Skeletal muscle cell (primary cell): ENCODE data around the gene VSIG10.
A peak's percentile ranks its signal among the peaks of the same experiment; 100 is the strongest.
"Not testable (repeated sequence)": the region's sequence is repeated elsewhere in the genome, so short reads cannot be mapped to it uniquely, and the experiment has no call there.

Experiments used
- DNase-seq: peaks from one replicate; pipeline ENCODE4 v3.0.0-alpha.2; 2010; ENCODE audit warnings: low read depth
- H3K4me3 ChIP-seq: 2 replicates; pipeline ENCODE4 v1.5.1; 2011; ENCODE audit warnings: low read depth, mild to moderate bottlenecking, control low read depth, low read length, moderate library complexity

Gene VSIG10

DNA sequence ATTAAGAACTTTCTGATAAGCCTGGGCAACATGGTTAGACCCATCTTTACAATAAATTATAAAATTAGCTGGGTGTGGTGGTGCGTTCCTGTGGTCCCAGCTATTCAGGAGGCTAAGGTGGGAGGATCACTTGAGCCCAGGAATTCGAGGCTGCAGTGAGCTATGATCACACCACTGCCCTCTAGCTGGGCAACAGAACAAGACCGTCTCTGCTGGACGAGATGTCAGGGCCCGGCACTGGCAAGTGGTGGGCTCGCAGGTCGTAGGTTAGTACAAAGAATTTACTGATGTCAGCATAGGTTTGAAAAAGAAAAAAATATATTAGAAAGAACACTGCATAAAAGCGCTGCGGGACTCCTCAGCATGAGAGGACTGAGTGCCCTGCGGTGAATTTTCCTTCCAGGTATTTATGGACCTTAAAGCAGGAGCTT, 15.7 kb upstream of the VSIG10 start:
- no peak for DNase-seq
- H3K4me3 ChIP-seq, result no peak overlapping the region

DNA sequence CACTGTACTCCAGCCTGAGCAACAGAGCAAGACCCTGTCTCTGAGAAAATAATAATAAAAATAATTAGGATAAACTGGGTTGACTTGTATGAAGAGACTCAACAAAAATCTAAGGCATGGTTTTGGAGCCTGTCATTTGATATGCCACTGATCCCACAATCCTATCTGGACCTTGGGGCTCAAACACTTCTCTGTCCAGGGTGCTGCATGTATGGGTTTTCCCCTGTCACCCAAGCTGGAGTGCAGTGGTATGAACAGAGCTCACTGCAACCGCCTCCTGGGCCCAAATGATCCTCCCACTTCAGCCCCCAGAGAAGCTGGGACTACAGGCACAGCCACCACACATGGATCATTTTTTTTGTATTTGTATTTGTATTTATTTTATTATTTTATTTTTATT, 5.3 kb upstream of the VSIG10 start:
- no peak for DNase-seq
- H3K4me3 ChIP-seq, result no peak overlapping the region

- no peak overlapping the region for H3K4me3 ChIP-seq
- no peak for DNase-seq
Measured at GRCh38 chr12:118107694-118108093, 3.9 kb upstream of the VSIG10 start.

- no peak overlapping the region for H3K4me3 ChIP-seq
- DNase-seq, result no peak
Measured at GRCh38 chr12:118107011-118107410, 3.2 kb upstream of the VSIG10 start.

- peak overlapping the region; percentile 77 for H3K4me3 ChIP-seq
- no peak for DNase-seq
Measured at GRCh38 chr12:118103201-118103600, 610 bp downstream of the VSIG10 start.

DNA sequence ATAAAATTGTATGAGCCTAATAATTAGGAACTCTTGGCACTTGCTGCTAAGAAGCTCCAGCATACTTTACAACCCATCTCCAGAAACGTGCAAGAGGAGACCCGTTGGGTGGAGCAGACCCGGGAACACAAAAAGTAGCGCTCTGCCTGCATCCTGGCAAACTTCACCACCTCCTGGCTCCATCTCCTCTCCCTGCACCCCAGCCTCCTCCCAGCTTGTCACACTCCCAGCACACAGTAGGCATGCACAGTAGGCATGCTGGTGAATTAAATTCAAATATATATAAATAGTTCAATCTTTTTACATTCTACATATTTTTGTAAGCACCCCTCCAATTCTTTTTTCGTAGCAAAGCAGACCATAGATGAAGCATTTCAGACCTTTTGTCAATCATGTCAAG, 1.2 kb downstream of the VSIG10 start:
- DNase-seq, result no peak
- H3K4me3 ChIP-seq, result peak overlapping the region; percentile 77

GRCh38 chr12:118102070-118102469, 1.7 kb downstream of the VSIG10 start:
- H3K4me3 ChIP-seq, result no peak overlapping the region
- DNase-seq, result no peak

GRCh38 chr12:118101051-118101450, 2.8 kb downstream of the VSIG10 start:
- DNase-seq, result no peak

DNA sequence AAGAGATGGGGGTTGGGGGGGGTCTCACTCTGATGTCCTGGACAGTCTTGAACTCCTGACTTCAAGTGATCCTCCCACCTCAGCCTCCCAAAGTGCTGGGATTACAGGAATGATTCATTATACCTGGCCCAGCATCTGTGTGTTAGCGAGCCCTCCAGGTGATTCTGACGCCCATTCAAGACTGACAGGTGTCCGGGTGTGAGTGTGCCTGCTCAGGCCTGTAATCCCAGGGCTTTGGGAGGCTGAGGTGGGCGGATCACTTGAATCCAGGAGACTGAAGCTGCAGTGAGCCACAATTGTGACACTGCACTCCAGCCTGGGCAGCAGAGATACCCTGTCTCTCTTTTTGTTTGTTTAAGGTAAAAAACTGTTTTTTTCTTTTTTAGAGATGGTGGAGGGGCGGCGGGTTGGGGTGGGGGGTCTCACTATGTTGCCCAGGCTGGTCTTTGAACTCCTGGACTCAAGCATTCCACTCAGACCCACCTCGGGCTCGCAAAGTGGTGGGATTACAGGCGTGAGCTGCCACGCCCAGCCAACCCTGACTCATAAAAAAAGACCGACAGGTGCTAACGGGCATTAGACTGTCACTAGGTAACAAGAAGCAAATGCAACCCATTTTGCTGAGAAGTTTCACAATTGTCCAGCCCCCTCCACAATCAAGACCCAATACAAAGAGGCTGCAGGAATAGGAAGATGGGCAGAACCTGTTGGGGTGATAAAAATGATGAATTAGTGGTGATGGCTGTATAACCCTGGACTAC, 4.7 kb downstream of the VSIG10 start:
- no peak for DNase-seq

More at GRCh38 chr12:118101051-118101450, 2.8 kb downstream of the VSIG10 start:
- H3K4me3 ChIP-seq, result no peak overlapping the region

GRCh38 chr12:118098401-118098800, 5.4 kb downstream of the VSIG10 start:
- H3K4me3 ChIP-seq, result no peak overlapping the region
- DNase-seq, result no peak

More for the DNA sequence above, 4.7 kb downstream of the VSIG10 start:
- no peak overlapping the region for H3K4me3 ChIP-seq

- DNase-seq, result no peak
- H3K4me3 ChIP-seq, result no peak overlapping the region
Measured at GRCh38 chr12:118094039-118094438, 9.8 kb downstream of the VSIG10 start.

GRCh38 chr12:118089782-118090181, 14.0 kb downstream of the VSIG10 start:
- DNase-seq, result no peak
- H3K4me3 ChIP-seq, result no peak overlapping the region

- H3K4me3 ChIP-seq, result no peak overlapping the region
- DNase-seq, result no peak
Measured at GRCh38 chr12:118082161-118082560, 21.6 kb downstream of the VSIG10 start.

- not testable (repeated sequence) for H3K4me3 ChIP-seq, DNase-seq
Measured at GRCh38 chr12:118081521-118081920, 22.3 kb downstream of the VSIG10 start.

- no peak for DNase-seq
- H3K4me3 ChIP-seq, result no peak overlapping the region
Measured at GRCh38 chr12:118073768-118074167, 30.0 kb downstream of the VSIG10 start.

- DNase-seq, result no peak
- no peak overlapping the region for H3K4me3 ChIP-seq
Measured at GRCh38 chr12:118070650-118071049, 33.2 kb downstream of the VSIG10 start.

DNA sequence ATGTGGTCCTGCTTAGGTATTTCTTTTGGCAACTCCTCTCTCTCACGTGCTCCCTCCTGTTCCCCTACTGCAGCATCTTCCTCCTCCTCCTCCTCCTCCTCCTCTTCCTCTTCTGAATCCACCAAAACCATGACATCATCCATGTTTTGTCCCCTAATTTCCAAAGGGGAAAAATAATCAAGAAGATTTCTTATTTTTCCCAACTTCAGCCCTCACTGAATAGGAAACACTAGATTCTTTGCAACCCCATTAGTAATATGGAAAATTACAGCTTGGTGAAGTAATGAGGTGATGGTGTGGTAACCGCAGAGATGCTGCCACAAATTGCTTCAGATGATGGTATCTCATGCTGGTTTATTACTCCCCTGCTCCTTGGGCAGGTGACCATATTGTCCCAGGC, 35.4 kb downstream of the VSIG10 start:
- no peak for DNase-seq

GRCh38 chr12:118065380-118065779, 38.4 kb downstream of the VSIG10 start:
- DNase-seq, result no peak
- no peak overlapping the region for H3K4me3 ChIP-seq

More for the DNA sequence above, 35.4 kb downstream of the VSIG10 start:
- no peak overlapping the region for H3K4me3 ChIP-seq

DNA sequence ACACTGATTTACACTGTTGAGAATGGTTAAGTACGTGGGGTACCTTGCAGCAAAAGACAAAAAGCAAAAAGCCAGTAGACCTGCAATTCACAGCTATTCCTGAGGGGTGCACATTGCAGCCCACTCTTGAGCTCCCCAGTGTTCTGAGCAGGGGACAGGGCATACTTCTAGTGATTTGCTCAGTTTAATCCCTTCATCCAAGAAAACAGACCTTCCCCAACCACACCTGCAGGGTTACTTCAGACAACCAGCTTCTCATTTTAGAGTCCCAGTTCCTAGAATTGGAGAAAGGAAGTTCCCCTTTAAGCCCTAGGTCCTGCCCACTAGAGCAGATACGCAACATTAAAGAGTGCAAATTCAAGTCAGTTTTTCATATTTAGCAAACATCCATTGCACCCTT, 39.2 kb downstream of the VSIG10 start:
- no peak overlapping the region for H3K4me3 ChIP-seq
- no peak for DNase-seq

DNA sequence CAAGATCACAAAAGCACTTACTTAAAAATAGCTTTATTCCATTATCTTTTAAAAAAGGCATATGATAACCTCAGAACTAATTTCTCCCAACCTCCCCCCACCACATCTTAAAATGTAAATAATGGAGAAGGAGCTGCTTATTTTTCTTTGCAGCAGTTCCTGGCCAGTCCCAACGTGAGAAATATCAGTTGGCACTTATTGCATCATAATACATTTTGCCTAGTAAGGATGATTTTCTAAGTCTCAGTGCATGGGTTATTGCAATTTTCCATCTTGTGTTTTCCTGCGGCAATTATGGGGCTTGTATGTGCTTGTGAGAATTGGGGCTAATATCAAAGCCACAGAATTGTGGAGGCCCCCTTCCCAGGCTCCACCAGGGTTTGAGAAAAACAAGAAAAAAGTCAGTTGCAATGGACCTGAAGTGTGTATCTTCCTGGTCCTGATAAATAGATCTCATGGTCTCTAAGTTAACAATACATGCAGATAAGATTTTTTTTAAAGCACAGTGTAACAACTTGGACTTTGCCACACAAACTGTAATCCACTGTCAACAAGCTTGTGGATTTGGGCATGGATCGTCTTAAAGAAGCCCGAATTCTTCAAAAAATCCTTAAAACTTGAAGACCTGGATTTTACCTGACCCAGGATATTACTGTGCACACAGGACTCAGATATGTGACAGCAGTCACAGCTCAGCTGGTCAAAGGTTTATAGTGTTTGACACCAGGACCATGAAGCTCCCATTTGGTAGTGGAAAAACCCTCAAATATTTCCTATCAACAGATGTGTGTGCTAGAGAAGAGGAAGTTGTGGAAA, 40.0 kb downstream of the VSIG10 start:
- no peak overlapping the region for H3K4me3 ChIP-seq
- DNase-seq, result no peak
